MCF 10A (cell line): ENCODE measurements around the gene PRX. TPM values are rescaled to one million over a fixed set of nuclear protein-coding genes. Genes with fewer than 3 reads are reported as not detected.
A peak's percentile ranks its signal among the peaks of the same experiment; 100 is the strongest.

Source experiments
- BruUV-seq: library from RNA; stranded (reverse); fragments of 400-500 nt; replicated peaks from 2 replicates; lab custom pipeline; 2021; lab: Mats Ljungman, UMichigan
- CTCF ChIA-PET: fragments of 300-600 bp; sonication (Branson Sonifier 250); formaldehyde crosslinking; extraction: SDS; loops from one replicate; lab custom pipeline; 2021; ENCODE audit warnings: antibody characterized with exemption, inconsistent platforms; lab: Yijun Ruan, JAX
- POLR2A ChIA-PET: fragments of 300-600, 350-650 bp; sonication (Branson Sonifier 250); formaldehyde crosslinking; extraction: SDS; loops from one replicate; lab custom pipeline; 2020; ENCODE audit warnings: antibody characterized with exemption, inconsistent platforms; lab: Yijun Ruan, JAX
- DNase-seq: peaks from one replicate; pipeline ENCODE4 v3.0.0-alpha.2; 2018; ENCODE audit not compliant: unreplicated experiment
- H3K27ac Mint-ChIP-seq: one replicate; pipeline ENCODE4 v1.8.0; 2022; ENCODE audit warnings: mild to moderate bottlenecking, low read depth, mixed read lengths; ENCODE audit not compliant: unreplicated experiment
- H3K27me3 Mint-ChIP-seq: one replicate; pipeline ENCODE4 v1.8.0; 2022; ENCODE audit warnings: mixed read lengths; ENCODE audit not compliant: insufficient read depth, unreplicated experiment
- H3K36me3 Mint-ChIP-seq: one replicate; pipeline ENCODE4 v1.8.0; 2022; ENCODE audit warnings: mild to moderate bottlenecking, moderate library complexity, mixed read lengths; ENCODE audit not compliant: insufficient read depth, unreplicated experiment
- H3K4me1 Mint-ChIP-seq: one replicate; pipeline ENCODE4 v1.8.0; 2022; ENCODE audit warnings: mixed read lengths; ENCODE audit not compliant: insufficient read depth, unreplicated experiment
- H3K4me3 Mint-ChIP-seq: one replicate; pipeline ENCODE4 v1.8.0; 2022; ENCODE audit warnings: mild to moderate bottlenecking, moderate library complexity, mixed read lengths; ENCODE audit not compliant: unreplicated experiment
- H3K9me3 Mint-ChIP-seq: one replicate; pipeline ENCODE4 v1.8.0; 2022; ENCODE audit warnings: mixed read lengths; ENCODE audit not compliant: unreplicated experiment
- intact Hi-C: fragments of 100-400 bp; cut with micrococcal nuclease; formaldehyde crosslinking; loops from 2 replicates; pipeline ENCODE4 v1.14.1; 2022
- total RNA-seq: library from RNA; stranded (reverse); gene quantifications from 2 replicates; pipeline ENCODE4 v1.2.3, GENCODE V29; 2022
- TF ChIP-seq, protein P1 (sequence below): fragments of 200-600 bp; IDR thresholded peaks from one replicate; pipeline ENCODE4 v1.8.0; 2022; ENCODE audit warnings: antibody characterized with exemption, mild to moderate bottlenecking; ENCODE audit not compliant: unreplicated experiment

PRX gene
- total RNA-seq, 1 experiment from 2014 or later, result 2.4 TPM

DNA sequence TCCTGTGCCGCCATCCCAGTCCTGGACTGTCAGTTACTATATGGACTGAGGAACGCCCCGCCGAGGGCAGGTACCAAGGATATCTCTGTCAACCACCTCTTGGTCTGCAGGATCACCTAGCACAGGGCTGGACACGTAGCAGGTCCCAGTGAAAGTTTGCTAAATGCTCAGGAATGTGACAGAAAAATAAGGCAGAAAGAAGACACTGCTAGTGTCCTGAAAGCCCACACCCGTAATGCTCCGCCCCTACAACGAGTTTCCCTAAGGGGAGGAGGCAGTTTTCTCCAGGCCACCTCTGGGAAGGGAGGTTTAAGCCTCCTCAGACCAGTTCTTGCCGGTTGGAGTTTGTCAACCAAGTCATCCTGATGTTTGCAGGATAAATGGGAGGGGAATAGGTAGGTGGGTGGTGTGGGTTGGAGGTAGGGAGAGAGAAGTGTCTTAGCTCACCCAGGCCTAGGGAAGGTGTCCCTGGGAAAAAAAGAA, 32.6 kb upstream of the PRX start:
- H3K27ac Mint-ChIP-seq, result no peak overlapping the region
- peaks cover 21% of the 10 kb centered on the region for H3K4me1 Mint-ChIP-seq
- POLR2A ChIA-PET, result interaction anchor here (1.3 to 10.0 kb wide), 5 partner anchors 11 to 23 kb away, joined by 4 to 125 read pairs (median 64); partner anchors contain the start of genes BLVRB and SERTAD1
- BruUV-seq, result no TSS peak
- H3K4me3 Mint-ChIP-seq, result peak overlapping the region; percentile 61
- no peaks in the 10 kb centered on the region for H3K27me3 Mint-ChIP-seq
- peak; percentile 59 for DNase-seq
- peaks cover 45% of the 10 kb centered on the region for H3K36me3 Mint-ChIP-seq
- H3K9me3 Mint-ChIP-seq, result no peaks in the 10 kb centered on the region
- TF ChIP-seq, protein P1, sequence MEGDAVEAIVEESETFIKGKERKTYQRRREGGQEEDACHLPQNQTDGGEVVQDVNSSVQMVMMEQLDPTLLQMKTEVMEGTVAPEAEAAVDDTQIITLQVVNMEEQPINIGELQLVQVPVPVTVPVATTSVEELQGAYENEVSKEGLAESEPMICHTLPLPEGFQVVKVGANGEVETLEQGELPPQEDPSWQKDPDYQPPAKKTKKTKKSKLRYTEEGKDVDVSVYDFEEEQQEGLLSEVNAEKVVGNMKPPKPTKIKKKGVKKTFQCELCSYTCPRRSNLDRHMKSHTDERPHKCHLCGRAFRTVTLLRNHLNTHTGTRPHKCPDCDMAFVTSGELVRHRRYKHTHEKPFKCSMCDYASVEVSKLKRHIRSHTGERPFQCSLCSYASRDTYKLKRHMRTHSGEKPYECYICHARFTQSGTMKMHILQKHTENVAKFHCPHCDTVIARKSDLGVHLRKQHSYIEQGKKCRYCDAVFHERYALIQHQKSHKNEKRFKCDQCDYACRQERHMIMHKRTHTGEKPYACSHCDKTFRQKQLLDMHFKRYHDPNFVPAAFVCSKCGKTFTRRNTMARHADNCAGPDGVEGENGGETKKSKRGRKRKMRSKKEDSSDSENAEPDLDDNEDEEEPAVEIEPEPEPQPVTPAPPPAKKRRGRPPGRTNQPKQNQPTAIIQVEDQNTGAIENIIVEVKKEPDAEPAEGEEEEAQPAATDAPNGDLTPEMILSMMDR, result no peak
- intact Hi-C loops, result loop anchor here (2.0 kb wide), 1 partner anchor 19 kb away; the partner anchor contains the start of gene BLVRB
- CTCF ChIA-PET, result interaction anchor here (0.9 to 1.2 kb wide), 2 partner anchors 17 to 25 kb away, joined by 5 read pairs; no protein-coding TSS in a partner anchor

DNA sequence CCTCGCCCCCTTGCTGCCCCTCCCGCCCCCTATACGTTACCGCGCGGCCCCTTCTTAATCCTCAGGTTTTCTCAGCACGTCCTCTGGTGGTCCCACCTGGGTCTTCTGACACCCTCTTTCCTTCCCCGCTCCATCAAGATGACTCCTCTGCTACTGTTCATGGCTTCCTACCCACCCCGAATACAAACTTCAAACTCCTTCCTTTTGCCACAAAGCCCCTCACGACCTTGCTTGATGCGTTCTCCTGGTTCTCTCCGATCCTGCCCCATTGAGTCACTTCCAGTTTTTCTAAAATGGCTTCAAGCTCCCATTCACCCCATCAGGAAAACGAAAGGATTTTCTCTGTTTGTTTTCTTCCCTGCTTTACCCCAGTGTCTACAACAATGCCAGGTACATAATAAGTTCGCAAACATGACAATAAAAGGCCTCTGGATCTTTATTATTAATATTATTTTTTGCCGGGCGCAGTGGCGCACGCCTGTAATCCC, 31.7 kb upstream of the PRX start:
- peaks cover 22% of the 10 kb centered on the region for H3K4me1 Mint-ChIP-seq
- DNase-seq, result no peak
- H3K36me3 Mint-ChIP-seq, result peaks cover 54% of the 10 kb centered on the region
- H3K27ac Mint-ChIP-seq, result peak overlapping the region; percentile 92
- POLR2A ChIA-PET, result interaction anchor here (0.6 to 10.0 kb wide), 15 partner anchors 9 to 999 kb away, joined by 3 to 125 read pairs (median 4); partner anchors contain the start of genes BLVRB and SERTAD1
- no peaks in the 10 kb centered on the region for H3K9me3 Mint-ChIP-seq
- TF ChIP-seq, protein P1, result no peak
- intact Hi-C loops, result loop anchor here (2.0 to 5.0 kb wide), 2 partner anchors 20 to 138 kb away; partner anchors contain the start of gene BLVRB
- CTCF ChIA-PET, result interaction anchor here (0.9 kb wide), 1 partner anchor 24 kb away, joined by 5 read pairs; no protein-coding TSS in a partner anchor
- BruUV-seq, result no TSS peak
- H3K4me3 Mint-ChIP-seq, result peak overlapping the region; percentile 100
- no peaks in the 10 kb centered on the region for H3K27me3 Mint-ChIP-seq

DNA sequence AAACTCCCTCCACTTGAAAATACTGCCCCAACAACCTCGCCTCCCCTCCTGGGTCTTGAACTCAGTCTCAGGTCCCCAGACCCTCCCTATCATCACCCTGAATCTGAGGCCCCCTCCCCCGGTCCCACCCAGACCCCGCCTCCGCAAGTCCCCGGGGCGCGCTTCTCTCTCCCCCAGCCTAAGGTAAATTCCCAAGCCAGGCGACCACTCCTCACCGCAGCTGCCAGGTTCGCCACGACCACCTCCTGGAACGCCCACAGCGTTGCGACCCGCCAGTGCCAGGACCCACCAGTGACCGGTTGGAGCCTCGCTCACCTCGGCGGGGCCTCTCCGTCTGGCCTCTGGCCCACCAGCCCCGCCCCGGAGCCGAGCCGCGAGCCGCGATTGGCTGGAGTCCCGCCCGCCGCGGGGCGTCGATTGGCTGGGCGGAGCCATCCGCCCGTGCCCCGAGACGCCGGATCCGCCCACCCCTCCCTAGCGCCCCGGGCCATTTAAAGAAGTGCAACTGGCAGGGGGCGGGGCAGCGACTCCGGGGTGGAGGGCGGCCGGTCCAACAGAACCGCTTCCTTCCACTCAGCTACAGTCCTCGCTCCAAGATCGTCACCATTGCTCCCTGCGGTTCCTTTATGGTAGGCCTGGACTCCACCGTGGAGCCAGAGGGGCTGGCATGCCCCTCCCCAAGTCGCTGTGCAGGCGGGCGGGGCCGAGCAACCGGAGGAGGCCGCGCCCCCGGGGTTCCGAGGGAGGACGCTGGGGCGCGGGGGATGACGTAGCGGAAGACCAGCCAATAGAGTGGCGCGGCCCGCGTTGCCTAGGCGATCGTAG, 31.0 kb upstream of the PRX start, which contains the start of gene SERTAD3:
Gene SERTAD3, minus strand, starts transcription at position 336 of the 825 bp plus-strand sequence. CDS start 2,255 bp downstream, outside the sequence.
- H3K4me1 Mint-ChIP-seq, result peaks cover 22% of the 10 kb centered on the region
- no peaks in the 10 kb centered on the region for H3K27me3 Mint-ChIP-seq
- peak within 1 kb of the TSS; percentile 100 for H3K4me3 Mint-ChIP-seq
- BruUV-seq, result no TSS peak
- DNase-seq, result peak; percentile 96
- ChIA-PET CTCF (interaction anchor here (0.5 to 2.5 kb wide), 4 partner anchors 18 to 70 kb away, joined by 3 to 18 read pairs (median 3); no protein-coding TSS in a partner anchor), POLR2A (interaction anchor here (0.5 to 10.0 kb wide), 22 partner anchors 10 to 273 kb away, joined by 3 to 125 read pairs (median 5); partner anchors contain the start of genes AKT2, BLVRB, C19orf47 and COQ8B)
- intact Hi-C loops, result loop anchor here (1.0 to 5.0 kb wide), 3 partner anchors 21 to 137 kb away; partner anchors contain the start of gene BLVRB
- no peaks in the 10 kb centered on the region for H3K9me3 Mint-ChIP-seq
- peaks cover 52% of the 10 kb centered on the region for H3K36me3 Mint-ChIP-seq
- TF ChIP-seq, protein P1, result no peak
- H3K27ac Mint-ChIP-seq, result peak within 1 kb of the TSS; percentile 92
